Islet of Langerhans (tissue), 1 donor: ENCODE data around the gene PGBD5.
"Not testable (repeated sequence)": the region's sequence is repeated elsewhere in the genome, so short reads cannot be mapped to it uniquely, and the experiment has no call there.

Source experiments
- FAIRE-seq: peaks from one replicate; lab custom pipeline; 2011; peaks lifted over from hg19 to GRCh38; lab: Jason Lieb, UNC

PGBD5 gene, protein sequence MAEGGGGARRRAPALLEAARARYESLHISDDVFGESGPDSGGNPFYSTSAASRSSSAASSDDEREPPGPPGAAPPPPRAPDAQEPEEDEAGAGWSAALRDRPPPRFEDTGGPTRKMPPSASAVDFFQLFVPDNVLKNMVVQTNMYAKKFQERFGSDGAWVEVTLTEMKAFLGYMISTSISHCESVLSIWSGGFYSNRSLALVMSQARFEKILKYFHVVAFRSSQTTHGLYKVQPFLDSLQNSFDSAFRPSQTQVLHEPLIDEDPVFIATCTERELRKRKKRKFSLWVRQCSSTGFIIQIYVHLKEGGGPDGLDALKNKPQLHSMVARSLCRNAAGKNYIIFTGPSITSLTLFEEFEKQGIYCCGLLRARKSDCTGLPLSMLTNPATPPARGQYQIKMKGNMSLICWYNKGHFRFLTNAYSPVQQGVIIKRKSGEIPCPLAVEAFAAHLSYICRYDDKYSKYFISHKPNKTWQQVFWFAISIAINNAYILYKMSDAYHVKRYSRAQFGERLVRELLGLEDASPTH

DNA sequence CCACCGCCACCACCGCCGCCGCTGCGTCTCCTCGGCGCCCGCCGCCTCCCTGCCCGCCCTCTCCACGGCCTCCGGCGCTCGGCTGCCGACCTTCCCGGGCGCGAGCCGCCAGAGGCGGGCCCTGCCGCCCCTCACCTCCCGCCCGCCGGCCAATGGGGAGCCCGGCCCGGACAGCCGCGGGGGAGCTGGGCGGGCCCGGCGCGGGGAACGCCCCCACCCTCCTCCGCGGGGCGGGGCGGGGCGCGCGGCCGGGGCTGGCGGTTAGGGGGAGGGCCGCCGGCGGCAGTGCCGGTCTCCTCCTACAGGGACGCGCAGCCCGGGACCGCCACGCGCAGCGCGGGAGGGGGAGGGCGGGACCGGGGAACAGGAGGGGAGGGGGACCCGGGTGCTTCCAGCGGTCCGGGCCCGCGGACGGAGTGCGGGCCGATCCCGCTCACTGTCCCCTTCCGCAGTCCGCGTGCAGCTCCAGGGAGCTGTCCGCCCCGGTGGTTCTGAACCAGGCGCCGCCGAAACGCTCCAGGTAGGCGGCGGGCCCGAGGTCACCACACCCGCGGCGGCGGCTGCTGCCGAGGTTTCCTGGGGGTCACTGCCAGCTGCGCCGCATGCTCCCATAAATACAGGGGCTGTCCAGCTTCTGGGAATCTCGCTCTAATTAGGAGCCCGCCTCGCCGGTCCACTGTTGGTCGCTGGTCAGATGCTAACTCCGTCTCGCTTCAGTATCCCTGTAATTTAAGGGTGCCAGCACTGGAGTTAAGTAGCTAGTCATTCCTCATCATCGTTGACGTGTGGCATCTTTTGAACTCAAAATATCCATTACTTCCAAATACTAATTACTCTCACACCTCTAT is at the start of gene PGBD5:
Gene PGBD5, minus strand, starts transcription at position 87 of the 848 bp plus-strand sequence. CDS start 404 bp downstream, outside the sequence.
- no peak for FAIRE-seq

DNA sequence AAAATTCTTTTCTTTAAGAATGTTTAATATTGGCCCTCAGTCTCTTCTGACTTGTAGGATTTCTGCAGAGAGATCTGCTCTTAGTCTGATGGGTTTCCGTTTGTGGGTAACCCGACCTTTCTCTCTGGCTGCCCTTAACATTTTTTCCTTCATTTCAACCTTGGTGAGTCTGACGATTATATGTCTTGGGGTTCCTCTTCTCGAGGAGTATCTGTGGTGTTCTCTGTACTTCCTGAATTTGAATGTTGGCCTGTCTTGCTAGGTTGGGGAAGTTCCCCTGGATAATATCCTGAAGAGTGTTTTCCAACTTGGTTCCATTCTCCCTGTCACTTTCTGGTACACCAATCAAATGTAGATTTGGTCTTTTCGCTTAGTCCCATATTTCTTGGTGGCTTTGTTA is 48.8 kb upstream of the PGBD5 start:
- not testable (repeated sequence) for FAIRE-seq

DNA sequence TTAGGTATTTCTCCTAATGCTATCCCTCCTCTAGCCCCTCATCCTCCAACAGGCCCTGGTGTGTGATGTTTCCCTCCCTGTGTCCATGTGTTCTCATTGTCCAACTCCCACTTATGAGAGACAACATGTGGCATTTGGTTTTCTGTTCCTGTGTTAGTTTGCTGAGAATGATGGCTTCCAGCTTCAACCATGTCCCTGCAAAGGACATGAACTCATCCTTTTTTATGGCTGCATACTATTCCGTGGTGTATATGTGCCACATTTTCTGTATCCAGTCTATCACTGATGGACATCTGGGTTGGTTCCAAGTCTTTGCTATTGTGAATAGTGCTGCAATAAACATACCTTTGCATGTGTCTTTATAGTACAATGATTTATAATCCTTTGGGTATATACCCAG is 44.6 kb upstream of the PGBD5 start:
- not testable (repeated sequence) for FAIRE-seq

DNA sequence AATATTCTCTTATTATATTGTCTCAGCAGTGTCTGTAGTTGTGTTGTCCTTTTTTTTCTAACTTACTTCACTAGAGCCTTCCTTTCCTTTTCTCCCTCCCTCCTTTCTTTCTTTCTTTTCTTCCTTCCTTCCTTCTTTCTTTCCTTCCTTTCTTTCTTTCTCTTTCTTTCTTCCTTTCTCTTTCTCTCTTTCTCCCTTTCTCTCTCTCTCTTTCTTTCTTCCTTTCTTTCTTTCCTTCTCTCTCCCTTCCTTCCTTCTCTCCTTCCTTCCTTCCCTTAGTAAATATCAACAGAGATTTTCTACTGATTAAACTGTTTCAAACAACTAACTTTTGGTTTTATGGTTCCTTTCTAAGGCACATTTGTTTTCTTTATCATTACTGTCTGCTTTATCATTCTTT is 43.1 kb upstream of the PGBD5 start:
- no peak for FAIRE-seq

DNA sequence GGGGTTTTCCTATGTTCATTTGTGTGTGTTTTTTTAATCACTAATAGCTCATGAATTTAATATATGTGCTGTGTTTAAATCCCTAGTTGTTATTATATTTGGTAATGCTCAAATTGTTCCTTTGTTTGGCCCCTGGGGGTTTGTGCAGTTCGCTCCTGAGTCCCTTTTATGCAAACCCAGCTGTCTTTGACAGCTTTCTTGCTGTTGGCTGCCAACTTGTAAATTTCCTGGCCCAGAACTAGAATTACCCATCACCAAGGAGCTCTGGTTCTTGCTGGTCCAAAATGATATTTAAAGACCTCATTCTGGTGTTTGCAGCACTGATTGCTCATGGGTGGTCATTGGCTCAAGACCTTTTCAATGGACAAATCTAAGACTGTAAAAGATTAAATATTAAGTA is 39.6 kb upstream of the PGBD5 start:
- no peak for FAIRE-seq

DNA sequence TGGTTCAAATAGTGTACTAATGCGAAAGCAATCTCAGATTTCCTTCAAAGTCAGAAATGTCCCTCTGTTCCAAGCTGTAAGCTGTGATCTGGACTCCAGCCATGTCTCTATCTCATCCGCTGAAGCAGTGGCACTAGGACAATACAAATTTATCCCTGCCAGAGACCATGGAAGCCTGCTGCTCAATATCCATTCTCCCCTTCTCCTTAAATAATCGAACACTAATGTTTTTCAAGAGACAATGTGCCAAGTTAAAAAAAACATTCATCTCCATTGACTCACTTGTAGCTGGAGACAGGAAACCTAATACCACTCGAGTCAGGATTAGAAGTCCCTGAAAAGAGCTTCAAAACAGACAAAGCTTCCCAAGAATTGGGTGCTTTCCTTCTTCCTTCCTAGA is 38.5 kb upstream of the PGBD5 start:
- FAIRE-seq = no peak

DNA sequence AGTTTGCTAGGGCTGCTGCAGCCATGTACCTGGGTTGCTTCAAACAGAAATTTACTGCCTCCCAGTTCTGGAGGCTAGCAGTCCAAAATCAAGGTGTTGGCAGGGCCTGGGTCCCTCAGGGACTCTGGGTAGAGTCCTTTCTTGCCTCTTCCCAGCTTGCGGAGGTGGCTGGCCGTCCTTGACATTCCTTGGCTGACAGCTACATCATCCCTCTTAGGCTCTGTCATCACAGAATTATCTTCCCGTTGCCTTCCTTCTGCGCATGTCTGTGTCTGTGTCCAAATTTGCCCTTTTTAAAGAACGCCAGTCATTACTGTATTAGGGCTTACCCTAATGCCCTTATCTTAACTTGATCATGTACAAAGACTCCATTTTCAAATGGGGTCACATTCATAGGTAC is 37.6 kb upstream of the PGBD5 start:
- no peak for FAIRE-seq

DNA sequence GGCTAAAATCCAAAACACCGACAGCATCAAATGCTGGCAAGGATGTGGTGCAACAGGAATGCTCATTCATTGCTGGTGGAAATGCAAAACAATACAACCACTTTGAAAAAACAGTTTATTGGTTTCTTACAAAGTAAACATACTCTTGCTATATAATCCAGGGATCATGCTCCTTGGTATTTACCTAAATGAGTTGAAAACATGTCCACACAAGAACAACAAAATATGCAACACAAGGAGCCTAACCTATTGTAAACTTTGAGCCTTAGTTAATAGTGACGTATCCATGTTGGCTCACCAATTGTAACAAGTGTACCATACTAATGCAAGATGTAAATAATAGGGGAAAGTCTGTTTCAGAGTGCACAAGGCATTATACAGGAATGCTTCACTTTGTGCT is 37.2 kb upstream of the PGBD5 start:
- no peak for FAIRE-seq

DNA sequence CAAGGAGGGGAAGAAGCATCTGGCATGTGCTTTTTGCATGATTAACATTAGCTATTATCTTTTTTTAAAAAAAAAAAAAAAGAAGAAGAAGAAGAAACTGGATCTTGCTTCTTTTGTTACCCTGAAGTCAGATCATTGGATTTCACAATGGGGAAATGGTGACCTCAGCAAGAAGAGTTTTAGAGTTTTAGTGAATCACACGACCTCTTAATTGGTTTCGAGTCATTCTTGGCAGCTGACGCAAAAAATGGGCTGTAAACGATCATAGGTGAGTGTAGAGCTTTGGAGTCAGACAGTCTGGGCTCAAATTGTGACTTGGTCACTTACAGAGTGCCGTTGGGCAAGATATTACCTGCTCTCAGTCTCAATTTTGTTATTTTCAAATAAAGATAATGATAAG is 33.3 kb upstream of the PGBD5 start:
- FAIRE-seq = no peak

DNA sequence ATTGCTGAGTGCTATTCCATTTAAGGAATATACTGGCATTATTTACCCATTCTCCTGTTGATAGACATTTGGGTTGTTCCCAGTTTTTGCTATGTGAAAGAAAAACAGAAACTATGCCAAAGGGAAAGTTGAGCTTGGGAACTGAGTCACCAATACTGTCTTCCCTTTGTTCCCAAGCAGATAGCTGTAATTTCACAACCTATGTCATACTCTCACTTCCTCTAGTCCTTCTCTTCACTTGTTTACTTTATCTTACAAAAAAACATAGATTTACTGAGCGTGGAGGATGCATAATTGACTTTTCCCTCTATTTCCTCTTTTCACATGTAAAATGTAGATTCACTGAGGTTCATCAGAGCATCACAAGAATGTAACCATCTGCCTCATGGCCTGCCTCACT is 32.4 kb upstream of the PGBD5 start:
- FAIRE-seq = no peak

DNA sequence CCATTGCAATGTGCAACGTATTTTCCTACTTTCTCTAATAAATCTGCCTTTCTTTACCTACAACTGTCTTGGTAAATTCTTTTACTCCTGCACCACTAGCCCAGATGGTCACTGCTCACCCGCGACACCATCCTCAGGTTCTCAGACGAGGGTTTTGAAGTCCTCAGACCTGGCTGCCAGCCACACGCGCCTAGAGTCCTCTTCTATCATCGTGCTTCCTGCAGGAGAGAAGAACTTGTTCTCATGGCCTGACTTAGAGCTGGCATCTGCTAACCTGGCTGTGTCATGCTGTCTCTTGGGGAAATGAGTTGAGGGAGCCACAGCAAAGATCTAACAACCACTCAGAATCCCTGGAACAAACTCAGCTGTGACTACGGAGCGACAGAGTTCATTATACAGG is 30.3 kb upstream of the PGBD5 start:
- no peak for FAIRE-seq

DNA sequence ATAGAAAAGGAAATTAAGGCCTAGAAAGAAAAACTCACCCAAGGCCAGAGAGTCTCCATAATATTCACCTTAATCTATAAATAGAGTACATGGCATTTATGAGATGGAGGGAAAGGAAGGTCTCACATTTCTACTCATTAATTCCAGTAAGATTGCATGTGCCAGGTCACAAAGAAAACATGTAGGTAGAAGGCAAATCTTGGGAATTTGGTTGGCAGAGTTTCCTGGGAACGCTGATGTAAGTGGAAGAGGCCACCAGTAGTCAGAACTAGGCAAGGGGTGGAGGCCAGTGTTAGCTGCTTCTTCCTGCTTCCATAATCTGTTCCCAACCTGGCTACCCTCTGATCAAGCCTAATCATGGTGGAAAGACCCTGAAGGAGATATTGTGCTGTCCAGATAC is 29.2 kb upstream of the PGBD5 start:
- FAIRE-seq = no peak

DNA sequence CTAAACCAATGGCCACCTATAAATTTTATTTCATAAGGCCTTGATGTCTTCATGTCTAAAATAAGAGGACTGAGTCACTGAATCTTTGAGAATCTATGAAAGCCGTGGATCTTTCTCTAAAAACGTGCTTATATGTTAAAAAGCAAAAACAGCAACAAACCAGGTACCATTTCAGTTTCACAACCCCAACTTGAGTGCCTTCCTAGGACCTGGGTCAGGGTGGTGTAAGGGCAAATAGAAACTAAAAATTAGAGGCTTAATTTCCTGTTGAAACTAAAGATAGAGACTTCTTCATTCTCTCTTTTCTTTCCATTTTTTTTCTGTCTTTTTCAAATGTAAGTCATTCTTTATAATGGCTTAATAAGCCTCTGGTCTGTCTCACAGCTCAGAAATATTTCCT is 27.2 kb upstream of the PGBD5 start:
- FAIRE-seq = no peak

DNA sequence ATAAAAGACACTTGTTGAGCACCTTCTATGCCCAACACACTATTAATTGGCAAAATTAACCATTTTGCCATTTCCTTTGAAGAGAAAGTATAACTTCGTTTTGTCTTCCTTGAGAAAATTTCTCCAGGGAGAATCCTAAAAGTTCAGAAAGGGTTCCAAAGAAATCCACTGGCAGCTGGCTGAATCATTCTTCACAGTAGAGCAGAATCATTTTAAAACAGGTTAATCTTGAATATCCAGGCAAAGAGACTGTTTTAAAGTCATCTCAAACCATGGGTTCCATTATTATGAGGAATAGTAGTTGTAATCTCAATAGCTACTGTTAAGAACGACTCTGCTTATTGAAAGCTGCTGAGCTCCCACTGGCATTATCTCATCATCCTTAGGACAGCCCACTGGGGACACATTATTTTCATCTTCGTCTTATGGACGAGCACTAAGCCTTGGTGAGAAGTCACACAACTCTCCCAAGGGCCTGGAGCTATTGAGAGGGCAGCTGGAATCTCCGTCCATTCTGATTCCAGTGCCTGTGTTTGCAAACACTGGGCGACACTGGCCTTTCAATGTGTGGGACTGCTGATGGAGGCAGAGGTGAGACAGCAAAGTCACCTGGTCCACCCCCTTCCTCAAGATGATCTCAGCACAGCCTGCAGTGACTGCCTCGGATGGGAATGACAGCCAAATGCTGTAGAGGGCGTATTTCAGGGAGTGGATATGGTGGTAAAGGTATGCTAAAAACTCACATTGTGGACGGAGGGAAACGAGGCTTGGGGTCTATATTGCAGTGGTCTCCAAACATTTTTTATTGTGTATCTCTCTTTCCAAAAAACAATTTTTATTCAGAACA is 15.3 kb upstream of the PGBD5 start:
- no peak for FAIRE-seq

DNA sequence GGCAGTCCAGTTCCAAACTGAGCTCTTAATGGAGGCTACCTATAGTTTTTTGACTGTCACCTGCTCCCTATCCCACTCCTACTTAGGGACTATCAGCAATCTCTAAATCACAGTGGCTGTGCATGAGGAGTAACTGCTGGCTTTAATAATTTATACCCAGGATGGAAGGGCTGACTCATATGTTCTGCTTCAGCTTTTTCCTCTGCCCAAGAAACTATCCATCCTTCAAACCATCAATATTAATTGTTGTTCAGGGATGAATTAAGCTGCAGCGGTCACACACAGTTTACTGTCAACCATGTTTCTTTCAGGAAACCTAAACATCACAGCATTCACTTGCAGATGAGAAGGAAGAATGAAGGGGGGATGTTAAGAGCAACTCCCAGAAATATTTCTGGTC is 9.0 kb upstream of the PGBD5 start:
- FAIRE-seq = no peak

DNA sequence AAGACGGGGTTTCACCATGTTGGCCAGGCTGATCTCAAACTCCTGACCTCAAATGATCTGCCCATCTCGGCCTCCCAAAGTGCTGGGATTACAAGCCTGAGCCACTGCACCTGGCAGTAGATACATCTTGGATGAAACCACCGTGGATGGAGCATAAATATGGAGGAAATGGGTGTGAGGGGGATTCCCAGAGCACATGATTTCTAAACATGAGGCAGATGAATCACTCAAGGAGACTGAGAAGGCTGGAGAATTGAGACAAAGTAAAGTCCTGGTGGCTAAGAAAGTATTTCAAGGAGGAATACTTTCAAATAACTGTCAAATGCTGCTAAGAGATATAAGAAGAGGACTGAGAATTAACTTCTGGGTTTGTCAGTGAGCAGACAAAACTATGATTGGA is 5.4 kb upstream of the PGBD5 start:
- no peak for FAIRE-seq

DNA sequence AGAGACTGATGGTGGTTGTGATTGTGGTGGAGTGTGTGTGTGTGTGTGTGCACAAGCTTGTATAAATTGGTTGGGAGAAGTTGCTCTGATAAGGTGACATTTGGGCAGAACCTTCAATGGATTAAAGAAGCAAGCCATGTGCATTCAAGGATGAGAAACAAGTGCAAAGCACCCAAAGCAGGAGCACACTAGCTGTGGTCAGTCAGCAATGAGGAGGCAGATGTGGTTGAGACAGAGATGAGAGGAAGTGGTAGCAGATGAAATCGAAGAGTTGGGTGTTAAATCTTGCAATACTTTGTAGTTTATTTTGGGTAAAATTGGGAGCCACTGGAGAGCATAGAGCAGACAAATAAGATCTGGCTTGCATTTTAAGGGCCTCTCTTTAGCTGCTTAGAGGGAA is 4.4 kb upstream of the PGBD5 start:
- no peak for FAIRE-seq

DNA sequence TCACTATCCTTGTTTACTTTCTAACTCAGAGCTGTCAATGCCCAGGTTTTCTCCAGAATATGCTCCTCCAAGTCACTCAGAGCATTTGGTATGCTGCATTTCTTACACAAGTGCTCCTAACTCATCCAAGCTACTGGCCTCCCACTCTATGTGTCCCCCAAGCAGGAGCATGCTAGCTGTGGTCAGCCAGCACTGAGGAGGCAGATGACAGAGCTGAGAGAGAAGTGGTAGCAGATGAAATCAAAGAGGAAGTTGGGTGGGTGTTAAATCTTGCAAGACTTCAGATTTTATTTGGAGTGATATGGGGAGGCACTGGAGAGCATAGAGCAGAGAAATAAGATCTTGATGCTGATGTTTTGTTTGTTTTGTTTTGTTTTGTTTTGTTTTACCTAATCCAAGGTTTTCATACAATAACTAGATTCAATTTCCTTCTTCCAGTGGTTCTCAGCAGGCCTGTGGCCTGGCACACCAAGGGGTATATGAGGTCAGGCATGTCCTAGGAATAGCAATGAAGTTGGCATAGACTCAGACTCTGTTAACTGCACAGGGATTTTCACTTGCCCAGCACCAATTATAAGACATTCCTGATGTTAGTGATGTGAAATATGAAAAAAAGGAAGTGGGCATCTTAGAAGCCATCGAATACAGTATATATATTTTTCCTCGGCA is 3.1 kb upstream of the PGBD5 start:
- no peak for FAIRE-seq

DNA sequence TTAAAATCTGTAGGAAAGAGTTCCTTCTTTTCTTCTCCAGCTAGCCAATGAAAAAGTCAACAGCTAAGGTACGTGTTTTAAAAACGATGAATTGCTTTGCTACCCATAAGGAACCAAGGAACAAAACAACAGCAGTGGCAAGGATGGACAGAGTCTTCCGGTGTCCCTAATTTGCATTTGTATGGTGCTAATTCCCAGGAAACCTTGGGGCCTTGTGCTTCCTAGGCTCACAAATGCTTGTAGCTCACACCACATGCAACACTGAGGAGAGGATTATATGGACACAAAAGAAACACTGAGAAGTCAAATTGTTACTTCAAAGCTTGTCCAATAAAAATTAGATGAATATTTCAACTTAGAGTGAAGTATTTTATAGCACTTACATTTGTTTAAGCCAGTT is 1.8 kb upstream of the PGBD5 start:
- no peak for FAIRE-seq

DNA sequence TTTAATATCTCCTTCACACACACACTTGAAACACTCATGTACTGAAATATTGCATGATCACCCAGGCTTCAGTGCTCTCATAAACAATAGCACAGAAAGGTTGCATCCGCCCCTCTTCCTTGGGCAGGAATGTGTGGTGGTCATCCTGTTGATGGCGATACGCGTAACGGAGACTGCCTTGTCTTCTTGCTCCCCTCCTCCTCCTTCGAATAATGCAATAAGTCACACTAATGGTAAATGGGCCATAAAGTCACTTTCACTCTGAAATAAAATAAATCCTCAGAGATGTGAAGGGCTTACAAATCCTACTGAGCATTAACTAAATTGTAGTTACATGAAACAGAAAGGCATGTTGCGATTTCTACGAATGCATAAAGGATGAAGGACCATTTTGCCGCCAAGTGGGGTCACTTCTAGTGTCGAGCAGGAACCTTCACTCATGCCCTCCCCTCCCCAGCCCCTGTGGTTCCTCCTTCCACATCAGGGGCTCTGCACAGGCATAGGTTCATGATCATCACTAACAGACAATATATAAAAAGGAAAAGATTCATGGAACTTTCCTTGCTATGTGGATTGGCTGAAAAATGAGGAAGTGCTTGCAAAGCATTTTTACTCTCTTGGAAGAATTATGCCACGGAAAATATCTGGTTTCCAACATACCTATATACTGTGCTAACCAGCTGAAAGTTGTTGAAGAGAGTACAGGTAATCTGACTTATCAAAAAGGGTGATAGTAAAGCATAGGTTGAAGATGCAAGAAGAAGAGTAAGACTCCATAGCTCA is 1.2 kb upstream of the PGBD5 start:
- FAIRE-seq = no peak
